Body of pancreas (tissue), 4 donors: ENCODE data around the gene CEACAM19.

ENCODE experiments used
- CTCF ChIP-seq, 7 experiments: fragments of 450-650 bp in 4 of 7; fragments of 200-600 bp in 3 of 7; sonication (generic) in 3 of 7; IDR thresholded peaks; one replicate each; pipeline ENCODE4 v1.5.1; 2016 to 2019; ENCODE audit warnings: antibody characterized with exemption in 7 of 7
- POLR2A ChIP-seq, 3 donors: fragments of 450-650 bp; IDR thresholded peaks; one replicate each; pipeline ENCODE4 v1.6.1; 2016; ENCODE audit warnings: antibody characterized with exemption in 3 of 3, mild to moderate bottlenecking in 2 of 3

DNA sequence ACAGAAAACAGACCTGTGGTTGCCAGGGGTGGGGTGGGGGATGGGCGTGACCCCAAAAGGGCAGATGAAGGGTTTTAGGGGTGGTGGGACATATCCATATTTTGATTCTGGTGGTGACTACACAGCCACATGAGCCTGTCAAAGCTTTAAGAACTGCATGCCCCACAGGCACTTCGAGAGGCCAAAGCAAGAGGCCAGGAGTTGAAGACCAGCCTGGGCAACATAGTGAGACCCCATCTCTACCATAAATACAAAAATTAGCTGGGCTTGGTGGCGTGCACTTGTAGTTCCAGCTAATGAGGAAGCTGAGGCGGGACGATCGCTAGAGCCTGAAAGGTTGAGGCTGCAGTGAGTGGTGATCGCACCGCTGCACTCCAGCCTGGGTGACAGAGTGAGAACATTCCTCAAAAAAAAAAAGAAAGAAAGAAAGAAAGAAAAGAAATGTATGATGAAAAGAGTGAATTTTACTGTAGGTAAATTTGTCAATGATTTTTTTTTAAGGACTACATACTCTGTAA is 58.3 kb downstream of the CEACAM19 start:
- TF ChIP-seq CTCF (IDR thresholded peaks at IDR 0.05) (no peak), POLR2A (IDR thresholded peaks at IDR 0.05) (no peak)
